ENCODE results near the gene CLEC3B.

- TF ChIP-seq CTCF (conservative IDR thresholded peaks at IDR 0.05; ENCODE audit: low read length) (no peak), EZH2phosphoT487 (IDR thresholded peaks at IDR 0.05; ENCODE audit: borderline replicate concordance) (no peak)
These were observed 42.6 kb upstream of the CLEC3B start for GRCh38 chr3:44983484-44983941.

Data from Loucy (cell line).